Neural progenitor cell (in vitro differentiated cells): Measurements from ENCODE around the gene ATP10A. TPM values are rescaled to one million over a fixed set of nuclear protein-coding genes. Genes with fewer than 3 reads are reported as not detected.
A peak's percentile ranks its signal among the peaks of the same experiment; 100 is the strongest.

Source experiments
- DNase-seq: peaks from one replicate; pipeline ENCODE4 v3.0.0-alpha.2; 2016; ENCODE audit warnings: low spot score
- H2AFZ ChIP-seq: fragments of 200-600 bp; sonication (generic); replicated peaks from 2 replicates; pipeline ENCODE4 v1.6.1; 2016; ENCODE audit warnings: antibody characterized with exemption
- H3F3A ChIP-seq: fragments of 200-600 bp; sonication (generic); 2 replicates; pipeline ENCODE4 v1.6.1; 2016; ENCODE audit warnings: antibody characterized with exemption, low read depth
- H3K27ac ChIP-seq: fragments of 200-600 bp; sonication (generic); 2 replicates; pipeline ENCODE4 v1.5.1; 2016; ENCODE audit warnings: mild to moderate bottlenecking
- H3K27me3 ChIP-seq: fragments of 200-600 bp; sonication (generic); 2 replicates; pipeline ENCODE4 v1.6.1; 2016; ENCODE audit warnings: mild to moderate bottlenecking, moderate library complexity
- H3K36me3 ChIP-seq: fragments of 200-600 bp; sonication (generic); 2 replicates; pipeline ENCODE4 v1.5.1; 2016
- H3K4me1 ChIP-seq: fragments of 200-600 bp; sonication (generic); 2 replicates; pipeline ENCODE4 v1.6.1; 2016; ENCODE audit warnings: mixed run types
- H3K4me2 ChIP-seq: fragments of 200-600 bp; sonication (generic); 2 replicates; pipeline ENCODE4 v1.6.1; 2016
- H3K4me3 ChIP-seq: fragments of 200-600 bp; sonication (generic); 2 replicates; pipeline ENCODE4 v1.5.1; 2016
- H3K79me2 ChIP-seq: fragments of 200-600 bp; sonication (generic); 2 replicates; pipeline ENCODE4 v1.6.1; 2016; ENCODE audit warnings: low read depth
- H3K9ac ChIP-seq: fragments of 200-600 bp; sonication (generic); 2 replicates; pipeline ENCODE4 v1.6.1; 2016
- H3K9me3 ChIP-seq: fragments of 200-600 bp; sonication (generic); 2 replicates; pipeline ENCODE4 v1.5.1; 2016; ENCODE audit warnings: low read depth
- H4K20me1 ChIP-seq: fragments of 200-600 bp; sonication (generic); 2 replicates; pipeline ENCODE4 v1.6.1; 2016; ENCODE audit warnings: low read depth
- H3K27ac Mint-ChIP-seq: 3 replicates; pipeline ENCODE4 v1.8.0; 2021; ENCODE audit warnings: mixed read lengths
- H3K27me3 Mint-ChIP-seq: 2 replicates; pipeline ENCODE4 v1.8.0; 2022; ENCODE audit warnings: low read depth, mild to moderate bottlenecking, inconsistent platforms, moderate library complexity, mixed read lengths; ENCODE audit not compliant: insufficient read depth
- H3K36me3 Mint-ChIP-seq: 3 replicates; pipeline ENCODE4 v1.8.0; 2021; ENCODE audit warnings: mixed read lengths
- H3K4me1 Mint-ChIP-seq: 3 replicates; pipeline ENCODE4 v1.8.0; 2021; ENCODE audit warnings: mixed read lengths
- H3K4me3 Mint-ChIP-seq: 3 replicates; pipeline ENCODE4 v1.8.0; 2021; ENCODE audit warnings: mild to moderate bottlenecking, moderate library complexity, mixed read lengths
- H3K9me3 Mint-ChIP-seq: 3 replicates; pipeline ENCODE4 v1.8.0; 2020; ENCODE audit warnings: mixed read lengths
- EZH2 ChIP-seq: fragments of 200-600 bp; sonication (generic); IDR thresholded peaks from 2 replicates; pipeline ENCODE4 v1.6.1; 2017; ENCODE audit warnings: antibody characterized with exemption, mild to moderate bottlenecking, moderate library complexity
- EZH2phosphoT487 ChIP-seq: fragments of 200-600 bp; sonication (generic); IDR thresholded peaks from 2 replicates; pipeline ENCODE4 v1.6.1; 2017; ENCODE audit warnings: antibody characterized with exemption
- total RNA-seq: library from RNA; depleted of rRNA; stranded (reverse); fragments of >200 nt; gene quantifications from 2 replicates; pipeline ENCODE4 v1.2.3, GENCODE V29; 2015; ENCODE audit warnings: low replicate concordance
- TF ChIP-seq, protein P1 (sequence below): fragments of 200-600 bp; sonication (generic); IDR thresholded peaks from 2 replicates; pipeline ENCODE4 v1.5.1; 2017; ENCODE audit warnings: antibody characterized with exemption, mild to moderate bottlenecking

Gene ATP10A
- total RNA-seq, 1 donor from 2014 or later: 0.32 TPM

DNA sequence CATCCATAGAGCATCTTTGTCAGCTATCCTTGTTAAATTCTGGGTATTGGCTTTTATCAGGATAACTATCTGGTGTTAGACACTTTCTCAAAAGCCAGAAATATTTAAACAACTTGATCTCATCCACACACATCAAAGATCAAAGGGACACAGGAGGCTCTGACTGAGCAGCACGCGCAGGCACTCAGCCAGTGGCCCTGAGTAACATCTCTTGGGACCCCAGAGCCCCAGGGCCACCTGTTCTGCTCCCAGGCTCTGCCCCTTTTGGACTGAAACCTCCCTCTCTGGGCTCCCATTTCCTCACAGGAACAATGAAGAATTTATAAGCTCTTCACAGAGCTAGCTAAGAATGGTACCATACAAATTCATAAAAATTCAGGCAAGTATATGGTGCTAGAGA, 16.1 kb downstream of the ATP10A start:
- Mint-ChIP-seq H3K27me3 (no peaks in the 10 kb centered on the region), H3K9me3 (no peaks in the 10 kb centered on the region)
- H3K4me1 ChIP-seq: peaks cover 19% of the 10 kb centered on the region

DNA sequence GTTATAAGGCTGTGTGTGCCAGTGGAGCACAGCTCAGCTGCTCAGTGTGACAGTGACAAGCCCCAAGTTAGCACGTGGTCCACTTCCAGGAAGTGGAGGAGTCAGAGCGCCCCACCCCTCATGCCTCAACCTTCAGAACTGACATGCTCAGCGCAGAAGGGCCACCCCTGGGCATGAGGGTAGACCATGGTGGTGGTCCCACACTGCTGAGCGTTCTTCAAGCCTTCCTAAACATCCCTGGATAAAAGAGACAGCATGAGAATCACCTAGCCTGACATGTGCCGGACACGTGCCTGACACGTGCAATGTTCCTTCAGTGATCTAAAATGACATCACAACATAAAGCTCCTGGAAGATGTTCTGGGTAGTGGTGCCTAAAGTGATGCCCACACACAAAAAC, 16.8 kb downstream of the ATP10A start:
- no peak overlapping the region for H3K27ac ChIP-seq
- H3F3A ChIP-seq: peaks cover 16% of the 10 kb centered on the region
- DNase-seq: no peak
- H3K9me3 ChIP-seq: no peaks in the 10 kb centered on the region
- TF ChIP-seq, protein P1, sequence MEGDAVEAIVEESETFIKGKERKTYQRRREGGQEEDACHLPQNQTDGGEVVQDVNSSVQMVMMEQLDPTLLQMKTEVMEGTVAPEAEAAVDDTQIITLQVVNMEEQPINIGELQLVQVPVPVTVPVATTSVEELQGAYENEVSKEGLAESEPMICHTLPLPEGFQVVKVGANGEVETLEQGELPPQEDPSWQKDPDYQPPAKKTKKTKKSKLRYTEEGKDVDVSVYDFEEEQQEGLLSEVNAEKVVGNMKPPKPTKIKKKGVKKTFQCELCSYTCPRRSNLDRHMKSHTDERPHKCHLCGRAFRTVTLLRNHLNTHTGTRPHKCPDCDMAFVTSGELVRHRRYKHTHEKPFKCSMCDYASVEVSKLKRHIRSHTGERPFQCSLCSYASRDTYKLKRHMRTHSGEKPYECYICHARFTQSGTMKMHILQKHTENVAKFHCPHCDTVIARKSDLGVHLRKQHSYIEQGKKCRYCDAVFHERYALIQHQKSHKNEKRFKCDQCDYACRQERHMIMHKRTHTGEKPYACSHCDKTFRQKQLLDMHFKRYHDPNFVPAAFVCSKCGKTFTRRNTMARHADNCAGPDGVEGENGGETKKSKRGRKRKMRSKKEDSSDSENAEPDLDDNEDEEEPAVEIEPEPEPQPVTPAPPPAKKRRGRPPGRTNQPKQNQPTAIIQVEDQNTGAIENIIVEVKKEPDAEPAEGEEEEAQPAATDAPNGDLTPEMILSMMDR: no peak
- TF ChIP-seq EZH2 (no peak), EZH2phosphoT487 (no peak)
- H3K79me2 ChIP-seq: no peaks in the 10 kb centered on the region
- no peak overlapping the region for H2AFZ ChIP-seq
- no peak overlapping the region for H3K4me3 ChIP-seq
- H3K36me3 Mint-ChIP-seq: no peaks in the 10 kb centered on the region
- no peaks in the 10 kb centered on the region for H4K20me1 ChIP-seq
- no peaks in the 10 kb centered on the region for H3K27me3 ChIP-seq
- H3K9me3 Mint-ChIP-seq: no peaks in the 10 kb centered on the region
- H3K4me2 ChIP-seq: no peak overlapping the region
- peaks cover 19% of the 10 kb centered on the region for H3K4me1 ChIP-seq
- no peak overlapping the region for H3K9ac ChIP-seq
- no peak overlapping the region for H3K4me3 Mint-ChIP-seq
- H3K27ac Mint-ChIP-seq: no peak overlapping the region
- no peaks in the 10 kb centered on the region for H3K36me3 ChIP-seq
- H3K27me3 Mint-ChIP-seq: no peaks in the 10 kb centered on the region
- peaks cover 38% of the 10 kb centered on the region for H3K4me1 Mint-ChIP-seq

More for the DNA sequence above, 16.1 kb downstream of the ATP10A start:
- Histone ChIP-seq H3K36me3 (no peaks in the 10 kb centered on the region), H4K20me1 (no peaks in the 10 kb centered on the region), H3K4me3 (no peak overlapping the region), H3K4me2 (no peak overlapping the region), H2AFZ (no peak overlapping the region), H3K27ac (no peak overlapping the region), H3K9ac (no peak overlapping the region), H3K79me2 (no peaks in the 10 kb centered on the region), H3K27me3 (no peaks in the 10 kb centered on the region), H3K9me3 (no peaks in the 10 kb centered on the region), H3F3A (peaks cover 16% of the 10 kb centered on the region)
- no peak overlapping the region for H3K4me3 Mint-ChIP-seq
- TF ChIP-seq EZH2phosphoT487: no peak
- TF ChIP-seq EZH2: no peak
- TF ChIP-seq, protein P1: no peak
- peaks cover 38% of the 10 kb centered on the region for H3K4me1 Mint-ChIP-seq
- H3K36me3 Mint-ChIP-seq: no peaks in the 10 kb centered on the region
- DNase-seq: no peak
- H3K27ac Mint-ChIP-seq: no peak overlapping the region

DNA sequence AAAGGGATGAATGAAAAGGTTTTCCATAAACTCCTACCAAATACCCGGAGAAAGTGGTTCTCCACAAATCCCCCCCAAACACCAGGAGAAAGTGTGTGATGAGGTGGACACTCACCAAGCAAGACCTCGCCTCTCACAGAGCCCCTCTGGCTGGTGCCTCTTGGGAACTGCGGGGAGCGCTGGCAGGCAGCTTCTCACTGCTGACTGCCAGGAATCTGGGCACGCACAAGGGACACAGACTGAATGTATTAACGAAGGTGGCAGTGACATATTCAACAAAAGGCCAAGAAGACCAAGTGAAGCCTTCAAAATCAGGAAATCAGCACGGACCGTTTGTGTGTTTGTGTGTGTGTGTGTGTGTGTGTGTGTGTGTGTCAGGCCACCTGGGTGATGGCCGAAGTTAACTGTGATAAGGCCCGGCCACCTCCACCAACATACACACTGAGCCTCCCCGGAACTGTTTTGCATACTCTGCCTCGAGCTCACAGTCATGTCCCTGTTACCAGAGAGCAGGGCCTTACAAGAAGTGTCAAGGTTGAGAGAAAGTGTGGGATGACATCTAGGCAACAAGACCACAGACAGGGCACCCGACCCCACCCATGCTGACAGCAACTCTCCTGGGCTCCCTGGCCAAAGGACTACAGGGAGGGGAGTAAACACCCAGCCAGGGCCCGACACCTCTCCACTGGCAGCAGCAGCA, 18.0 kb downstream of the ATP10A start:
- Mint-ChIP-seq H3K27ac (peak overlapping the region; percentile 82), H3K27me3 (no peaks in the 10 kb centered on the region), H3K4me3 (no peak overlapping the region), H3K9me3 (no peaks in the 10 kb centered on the region), H3K36me3 (no peaks in the 10 kb centered on the region), H3K4me1 (peaks cover 33% of the 10 kb centered on the region)
- Histone ChIP-seq H3K27ac (no peak overlapping the region), H3K27me3 (no peaks in the 10 kb centered on the region), H3K79me2 (no peaks in the 10 kb centered on the region), H3K4me1 (peaks cover 17% of the 10 kb centered on the region), H3K9ac (no peak overlapping the region), H3F3A (peaks cover 16% of the 10 kb centered on the region), H3K36me3 (no peaks in the 10 kb centered on the region), H3K9me3 (no peaks in the 10 kb centered on the region), H3K4me2 (no peak overlapping the region), H2AFZ (no peak overlapping the region), H4K20me1 (no peaks in the 10 kb centered on the region), H3K4me3 (no peak overlapping the region)
- TF ChIP-seq EZH2phosphoT487: no peak
- DNase-seq: no peak

DNA sequence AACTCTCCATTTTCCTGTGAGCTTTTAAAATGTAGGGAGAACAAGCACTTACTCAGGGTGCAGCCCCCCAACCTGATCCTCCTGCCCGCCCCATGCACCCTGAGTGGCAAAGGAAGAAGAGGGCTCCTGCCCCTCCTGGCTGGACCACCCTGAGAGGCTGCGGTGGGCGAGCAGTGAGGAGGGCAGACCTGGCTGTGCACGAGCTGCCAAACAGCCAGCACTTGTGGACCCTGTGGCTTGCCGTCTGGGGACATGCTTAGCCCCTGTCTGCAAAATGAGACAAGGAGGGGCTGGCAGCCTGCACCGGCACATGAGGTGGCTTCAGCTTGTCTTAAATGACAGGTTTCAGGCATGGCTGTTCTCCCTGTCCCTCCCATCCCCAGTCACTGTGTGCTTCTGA, 18.6 kb downstream of the ATP10A start:
- TF ChIP-seq EZH2phosphoT487 (no peak), EZH2 (no peak)
- TF ChIP-seq, protein P1: no peak
- no peak overlapping the region for H2AFZ ChIP-seq
- H3K4me1 Mint-ChIP-seq: peaks cover 27% of the 10 kb centered on the region

More for the DNA sequence above, 18.6 kb downstream of the ATP10A start:
- Mint-ChIP-seq H3K4me3 (no peak overlapping the region), H3K36me3 (no peaks in the 10 kb centered on the region), H3K27me3 (no peaks in the 10 kb centered on the region), H3K9me3 (no peaks in the 10 kb centered on the region), H3K27ac (peak overlapping the region; percentile 82)
- H3K9ac ChIP-seq: no peak overlapping the region
- peaks cover 11% of the 10 kb centered on the region for H3K4me1 ChIP-seq
- H3K9me3 ChIP-seq: no peaks in the 10 kb centered on the region
- no peak overlapping the region for H3K4me3 ChIP-seq
- no peaks in the 10 kb centered on the region for H4K20me1 ChIP-seq
- peaks cover 13% of the 10 kb centered on the region for H3F3A ChIP-seq
- no peak overlapping the region for H3K4me2 ChIP-seq
- H3K27me3 ChIP-seq: no peaks in the 10 kb centered on the region
- H3K27ac ChIP-seq: no peak overlapping the region
- DNase-seq: no peak
- no peaks in the 10 kb centered on the region for H3K36me3 ChIP-seq
- H3K79me2 ChIP-seq: no peaks in the 10 kb centered on the region
